ENCODE results near the gene MAN2A2. TPM values are rescaled to one million over a fixed set of nuclear protein-coding genes. Genes with fewer than 3 reads are reported as not detected.
A peak's percentile ranks its signal among the peaks of the same experiment; 100 is the strongest.

MAN2A2 gene
- total and polyA plus RNA-seq, 9 of the 15 experiments (the other 6 are each of a cell fraction or from before 2014, with no cell fraction given) = 7.3 to 151 (median 43.4) TPM

DNA sequence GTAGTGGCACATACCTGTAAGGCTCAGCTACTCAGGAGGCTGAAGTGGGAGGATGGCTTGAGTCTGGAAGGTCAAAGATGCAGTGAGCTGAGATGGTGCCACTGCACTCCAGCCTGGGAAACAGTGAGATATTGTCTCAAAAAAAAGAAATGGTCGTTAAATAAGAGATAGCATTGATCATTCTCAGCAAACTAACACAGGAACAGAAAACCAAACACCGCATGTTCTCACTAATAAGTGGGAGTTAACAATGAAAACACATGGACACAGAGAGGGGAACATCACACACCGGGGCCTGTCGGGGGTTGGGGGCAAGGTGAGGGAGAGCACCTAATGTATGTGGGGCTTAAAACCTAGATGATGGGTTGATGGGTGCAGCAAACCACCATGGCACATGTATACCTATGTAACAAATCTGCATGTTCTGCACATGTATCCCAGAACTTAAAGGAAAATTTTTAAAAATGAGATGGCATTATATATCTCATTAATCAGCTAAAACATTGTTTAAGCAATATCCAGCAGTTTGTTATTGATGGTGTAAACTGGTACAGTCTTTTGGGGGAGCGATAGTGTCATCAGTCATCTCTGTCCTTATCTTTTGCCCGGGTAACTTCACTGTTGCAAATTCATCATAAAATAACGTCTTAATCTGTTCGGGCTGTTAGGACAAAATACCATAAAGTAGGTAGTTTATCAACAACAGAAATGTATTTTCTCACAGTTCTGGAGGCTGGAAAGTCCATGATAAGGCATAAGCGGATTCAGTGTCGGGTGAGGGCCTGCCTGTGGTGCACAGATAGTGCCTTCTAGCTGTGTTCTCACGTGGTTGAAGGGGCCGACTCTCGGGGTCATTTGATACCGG is 1.7 kb upstream of the MAN2A2 start (continued):
- TF ChIP-seq, protein P1, sequence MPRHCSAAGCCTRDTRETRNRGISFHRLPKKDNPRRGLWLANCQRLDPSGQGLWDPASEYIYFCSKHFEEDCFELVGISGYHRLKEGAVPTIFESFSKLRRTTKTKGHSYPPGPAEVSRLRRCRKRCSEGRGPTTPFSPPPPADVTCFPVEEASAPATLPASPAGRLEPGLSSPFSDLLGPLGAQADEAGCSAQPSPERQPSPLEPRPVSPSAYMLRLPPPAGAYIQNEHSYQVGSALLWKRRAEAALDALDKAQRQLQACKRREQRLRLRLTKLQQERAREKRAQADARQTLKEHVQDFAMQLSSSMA (CRISPR knock-in tag; IDR thresholded peaks at IDR 0.05) = no peak
- TF ChIP-seq PYGO2 (tag; IDR thresholded peaks at IDR 0.05) = peak; percentile 87
- peak; percentile 69 for TF ChIP-seq NR2C1 (IDR thresholded peaks at IDR 0.05)
- peak; percentile 79; the same call in 1 of the 2 replicates for TF ChIP-seq NR2C1 (tag; IDR thresholded peaks at IDR 0.05)
- TF ChIP-seq, protein P2, sequence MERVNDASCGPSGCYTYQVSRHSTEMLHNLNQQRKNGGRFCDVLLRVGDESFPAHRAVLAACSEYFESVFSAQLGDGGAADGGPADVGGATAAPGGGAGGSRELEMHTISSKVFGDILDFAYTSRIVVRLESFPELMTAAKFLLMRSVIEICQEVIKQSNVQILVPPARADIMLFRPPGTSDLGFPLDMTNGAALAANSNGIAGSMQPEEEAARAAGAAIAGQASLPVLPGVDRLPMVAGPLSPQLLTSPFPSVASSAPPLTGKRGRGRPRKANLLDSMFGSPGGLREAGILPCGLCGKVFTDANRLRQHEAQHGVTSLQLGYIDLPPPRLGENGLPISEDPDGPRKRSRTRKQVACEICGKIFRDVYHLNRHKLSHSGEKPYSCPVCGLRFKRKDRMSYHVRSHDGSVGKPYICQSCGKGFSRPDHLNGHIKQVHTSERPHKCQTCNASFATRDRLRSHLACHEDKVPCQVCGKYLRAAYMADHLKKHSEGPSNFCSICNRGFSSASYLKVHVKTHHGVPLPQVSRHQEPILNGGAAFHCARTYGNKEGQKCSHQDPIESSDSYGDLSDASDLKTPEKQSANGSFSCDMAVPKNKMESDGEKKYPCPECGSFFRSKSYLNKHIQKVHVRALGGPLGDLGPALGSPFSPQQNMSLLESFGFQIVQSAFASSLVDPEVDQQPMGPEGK (CRISPR knock-in tag; IDR thresholded peaks at IDR 0.05; ENCODE audit: borderline replicate concordance) = no peak
- peak in 1 of 2 experiments; percentile 15 for TF ChIP-seq E2F6 (IDR thresholded peaks at IDR 0.05; ENCODE audit: borderline replicate concordance in 1 of 2, extremely low read depth in 1 of 2, insufficient read depth in 1 of 2, insufficient read length in 1 of 2, low read depth in 1 of 2, low read length in 1 of 2, poor library complexity in 1 of 2, severe bottlenecking in 1 of 2)
- peak in 1 of 2 experiments; percentile 90 for TF ChIP-seq NCOA2 (IDR thresholded peaks at IDR 0.05; ENCODE audit: partially characterized antibody in 2 of 2)
- 0 out of 2 replicates have a peak, but pooled peaks have one; percentile 45 for TF ChIP-seq TCFL5 (CRISPR knock-in tag; conservative IDR thresholded peaks at IDR 0.05)
- no peak for TF ChIP-seq FOXJ3 (CRISPR knock-in tag; IDR thresholded peaks at IDR 0.05)
- peak; percentile 28; the same call in 1 of the 2 replicates for TF ChIP-seq DIDO1 (tag; IDR thresholded peaks at IDR 0.05; ENCODE audit: low read depth)
- TF ChIP-seq KAT7 (CRISPR knock-in tag; IDR thresholded peaks at IDR 0.05; ENCODE audit: borderline replicate concordance) = no peak; the same call in 1 of the 2 replicates
- peak; percentile 85 for TF ChIP-seq MAFG (tag; conservative IDR thresholded peaks at IDR 0.05)
- peak; percentile 45; the same call in 1 of the 2 replicates for TF ChIP-seq MYBL2 (IDR thresholded peaks at IDR 0.05; ENCODE audit: low read depth)
- TF ChIP-seq MYBL2 (CRISPR knock-in tag; IDR thresholded peaks at IDR 0.05; ENCODE audit: borderline replicate concordance) = no peak
- no peak for TF ChIP-seq CHD2 (IDR thresholded peaks at IDR 0.05; ENCODE audit: low read depth, low read length)
- TF ChIP-seq, protein P3, sequence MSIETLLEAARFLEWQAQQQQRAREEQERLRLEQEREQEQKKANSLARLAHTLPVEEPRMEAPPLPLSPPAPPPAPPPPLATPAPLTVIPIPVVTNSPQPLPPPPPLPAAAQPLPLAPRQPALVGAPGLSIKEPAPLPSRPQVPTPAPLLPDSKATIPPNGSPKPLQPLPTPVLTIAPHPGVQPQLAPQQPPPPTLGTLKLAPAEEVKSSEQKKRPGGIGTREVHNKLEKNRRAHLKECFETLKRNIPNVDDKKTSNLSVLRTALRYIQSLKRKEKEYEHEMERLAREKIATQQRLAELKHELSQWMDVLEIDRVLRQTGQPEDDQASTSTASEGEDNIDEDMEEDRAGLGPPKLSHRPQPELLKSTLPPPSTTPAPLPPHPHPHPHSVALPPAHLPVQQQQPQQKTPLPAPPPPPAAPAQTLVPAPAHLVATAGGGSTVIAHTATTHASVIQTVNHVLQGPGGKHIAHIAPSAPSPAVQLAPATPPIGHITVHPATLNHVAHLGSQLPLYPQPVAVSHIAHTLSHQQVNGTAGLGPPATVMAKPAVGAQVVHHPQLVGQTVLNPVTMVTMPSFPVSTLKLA (conservative IDR thresholded peaks at IDR 0.05) = peak; percentile 94 to 96
- peak; percentile 76 for TF ChIP-seq ZNF583 (CRISPR knock-in tag; IDR thresholded peaks at IDR 0.05)
- peak; percentile 92 for TF ChIP-seq ZNF766 (CRISPR knock-in tag; conservative IDR thresholded peaks at IDR 0.05)
- peak; percentile 91 for TF ChIP-seq ELF4 (CRISPR knock-in tag; IDR thresholded peaks at IDR 0.05)
- TF ChIP-seq, protein P4, sequence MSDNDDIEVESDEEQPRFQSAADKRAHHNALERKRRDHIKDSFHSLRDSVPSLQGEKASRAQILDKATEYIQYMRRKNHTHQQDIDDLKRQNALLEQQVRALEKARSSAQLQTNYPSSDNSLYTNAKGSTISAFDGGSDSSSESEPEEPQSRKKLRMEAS (CRISPR knock-in tag; IDR thresholded peaks at IDR 0.05) = peak; percentile 55
